Esophagus squamous epithelium (tissue), 5 donors: ENCODE results near the gene RAD54L. TPM values are rescaled to one million over a fixed set of nuclear protein-coding genes. Genes with fewer than 3 reads are reported as not detected.

Experiments used
- DNase-seq: peaks from one replicate; lab custom pipeline; 2025; lab: John Stamatoyannopoulos, UW
- H3K27ac ChIP-seq, 4 donors: fragments of 200-600 bp; sonication (generic); one replicate each; pipeline ENCODE4 v1.5.1; 2016 to 2019; ENCODE audit warnings: mild to moderate bottlenecking in 1 of 4
- H3K27me3 ChIP-seq, 4 donors: fragments of 200-600 bp; sonication (generic); 1 replicate in 3 of 4; 2 replicates in 1 of 4; pipeline versions ENCODE4 v1.5.1 to v1.6.0; 2017 to 2021; ENCODE audit warnings: antibody characterized with exemption in 1 of 4
- H3K36me3 ChIP-seq, 3 donors: fragments of 200-600 bp; sonication (generic); one replicate each; pipeline ENCODE4 v1.5.1; 2016 to 2019
- H3K4me1 ChIP-seq, 3 donors: fragments of 200-600 bp; sonication (generic); one replicate each; pipeline ENCODE4 v1.5.1; 2017 to 2019
- H3K4me3 ChIP-seq, 4 donors: fragments of 200-600 bp; sonication (generic); 1 replicate in 3 of 4; 2 replicates in 1 of 4; pipeline ENCODE4 v1.5.1; 2016 to 2019; ENCODE audit warnings: mild to moderate bottlenecking in 2 of 4, moderate library complexity in 1 of 4
- H3K9me3 ChIP-seq, 3 donors: fragments of 200-600 bp; sonication (generic); one replicate each; pipeline ENCODE4 v1.5.1; 2016 to 2019
- POLR2A ChIP-seq, 4 donors: fragments of 450-650 bp; IDR thresholded peaks; one replicate each; pipeline ENCODE4 v1.6.1; 2017; ENCODE audit warnings: antibody characterized with exemption in 4 of 4, mild to moderate bottlenecking in 4 of 4, moderate library complexity in 3 of 4
- WGBS, 2 donors: methylation state at CpG; one replicate each; pipeline ENCODE4 v1.1.5; 2018; 5-methylcytosine and 5-hydroxymethylcytosine counted together
- intact Hi-C: fragments of 100-400 bp; cut with DNase I; formaldehyde crosslinking; loops from one replicate; pipeline ENCODE4 v1.15.0; 2022
- total RNA-seq, 4 donors: library from RNA; depleted of rRNA; stranded (reverse); fragments of >200 nt; gene quantifications; one replicate each; pipeline ENCODE4 v1.1.0, GENCODE V29; 2016
- TF ChIP-seq, protein P1 (sequence below), 6 experiments: fragments of 450-650 bp in 4 of 6; fragments of 200-600 bp in 2 of 6; sonication (generic) in 2 of 6; IDR thresholded peaks; one replicate each; pipeline ENCODE4 v1.5.1; 2016 to 2019; ENCODE audit warnings: antibody characterized with exemption in 6 of 6, mild to moderate bottlenecking in 4 of 6, moderate library complexity in 4 of 6
- donor health status: DM: yes; HTN: yes; CAD: no.

The RAD54L gene
- total RNA-seq, 4 donors from 2014 or later: 1.9 to 7.8 (median 6.8) TPM

DNA sequence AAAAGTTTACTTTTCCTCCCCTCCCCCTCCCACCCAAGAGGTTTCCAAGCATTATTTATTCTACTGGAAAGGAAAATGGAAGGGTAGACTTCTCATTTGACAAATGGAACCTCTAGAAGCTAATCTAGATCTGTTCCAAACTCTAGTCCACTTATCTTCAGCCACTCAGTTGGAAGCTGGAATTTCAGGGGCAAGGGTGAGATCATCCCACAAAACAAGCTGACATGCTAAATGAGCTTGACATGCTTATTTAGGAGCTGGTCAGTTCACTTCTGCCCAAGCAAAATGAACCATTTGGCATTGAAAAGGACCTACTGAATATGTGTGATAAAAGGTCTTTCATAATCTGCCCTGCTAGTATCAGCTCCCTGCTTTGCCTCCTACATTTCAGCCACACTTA is 50.8 kb downstream of the RAD54L start:
- H3K4me3 ChIP-seq: no peak overlapping the region
- peaks cover 8 to 49% (median 27%) of the 10 kb centered on the region in 3 donors for H3K36me3 ChIP-seq
- TF ChIP-seq POLR2A (IDR thresholded peaks at IDR 0.05): no peak
- TF ChIP-seq, protein P1, sequence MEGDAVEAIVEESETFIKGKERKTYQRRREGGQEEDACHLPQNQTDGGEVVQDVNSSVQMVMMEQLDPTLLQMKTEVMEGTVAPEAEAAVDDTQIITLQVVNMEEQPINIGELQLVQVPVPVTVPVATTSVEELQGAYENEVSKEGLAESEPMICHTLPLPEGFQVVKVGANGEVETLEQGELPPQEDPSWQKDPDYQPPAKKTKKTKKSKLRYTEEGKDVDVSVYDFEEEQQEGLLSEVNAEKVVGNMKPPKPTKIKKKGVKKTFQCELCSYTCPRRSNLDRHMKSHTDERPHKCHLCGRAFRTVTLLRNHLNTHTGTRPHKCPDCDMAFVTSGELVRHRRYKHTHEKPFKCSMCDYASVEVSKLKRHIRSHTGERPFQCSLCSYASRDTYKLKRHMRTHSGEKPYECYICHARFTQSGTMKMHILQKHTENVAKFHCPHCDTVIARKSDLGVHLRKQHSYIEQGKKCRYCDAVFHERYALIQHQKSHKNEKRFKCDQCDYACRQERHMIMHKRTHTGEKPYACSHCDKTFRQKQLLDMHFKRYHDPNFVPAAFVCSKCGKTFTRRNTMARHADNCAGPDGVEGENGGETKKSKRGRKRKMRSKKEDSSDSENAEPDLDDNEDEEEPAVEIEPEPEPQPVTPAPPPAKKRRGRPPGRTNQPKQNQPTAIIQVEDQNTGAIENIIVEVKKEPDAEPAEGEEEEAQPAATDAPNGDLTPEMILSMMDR (IDR thresholded peaks at IDR 0.05): no peak
- H3K27me3 ChIP-seq: no peaks in the 10 kb centered on the region
- peak overlapping the region in 1 of 4 donors; percentile 7 for H3K27ac ChIP-seq
- intact Hi-C loops: no loop called here
- no peaks in the 10 kb centered on the region for H3K9me3 ChIP-seq
- peaks cover 4 to 32% (median 12%) of the 10 kb centered on the region in 3 donors for H3K4me1 ChIP-seq
- DNase-seq: no peak

DNA sequence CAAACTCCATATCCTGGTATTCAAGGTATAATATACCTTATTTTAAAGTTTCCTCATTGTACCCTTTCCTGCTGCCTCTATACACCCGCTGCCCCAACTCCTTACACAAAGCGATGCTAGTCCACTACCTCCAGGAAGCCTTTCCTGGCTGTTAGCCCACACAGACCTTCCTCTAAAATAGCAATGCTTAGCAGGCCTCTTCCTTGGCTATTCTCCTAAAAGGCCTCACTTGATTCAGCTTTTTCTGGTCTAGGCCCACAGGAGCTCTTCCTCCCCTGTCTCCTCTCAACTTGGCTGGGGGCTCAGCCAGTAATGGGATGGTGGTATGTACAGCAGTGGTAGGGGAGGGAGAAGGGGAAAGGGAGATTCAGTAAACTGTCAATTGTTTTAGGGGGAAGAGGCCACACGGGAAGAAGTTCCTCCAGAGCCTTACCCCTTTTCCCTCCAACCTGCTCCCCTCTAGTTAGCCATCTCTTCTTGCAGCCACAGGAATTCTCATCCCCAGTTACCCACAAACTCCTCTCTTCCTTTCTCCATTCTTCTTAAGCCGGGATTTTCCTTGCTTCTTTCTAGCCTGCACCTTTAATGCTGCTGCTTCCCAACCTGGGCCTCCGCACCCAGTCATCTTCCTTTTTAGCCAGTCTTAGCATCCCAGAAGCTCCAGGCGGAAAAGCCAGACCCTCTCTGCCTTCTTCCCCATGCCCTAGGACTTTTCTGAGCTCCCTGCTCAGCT is 53.3 kb downstream of the RAD54L start:
- intact Hi-C loops: loop anchor here (5.0 kb wide), 1 partner anchor 41 kb away; the partner anchor contains the start of gene NSUN4
- Histone ChIP-seq H3K27ac (peak overlapping the region; percentile 97 to 99 (median 98)), H3K9me3 (no peaks in the 10 kb centered on the region), H3K4me1 (peaks cover 18 to 50% (median 27%) of the 10 kb centered on the region in 3 donors), H3K4me3 (peak overlapping the region; percentile 78 to 97 (median 84)), H3K27me3 (no peaks in the 10 kb centered on the region), H3K36me3 (peaks cover 8 to 24% (median 17%) of the 10 kb centered on the region in 3 donors)
- 30 to 45% methylated on average over 6 of the region's 6 CpGs for WGBS, 2 donors
- no peak for TF ChIP-seq POLR2A (IDR thresholded peaks at IDR 0.05)
- TF ChIP-seq, protein P1 (IDR thresholded peaks at IDR 0.05): no peak
- DNase-seq: no peak

DNA sequence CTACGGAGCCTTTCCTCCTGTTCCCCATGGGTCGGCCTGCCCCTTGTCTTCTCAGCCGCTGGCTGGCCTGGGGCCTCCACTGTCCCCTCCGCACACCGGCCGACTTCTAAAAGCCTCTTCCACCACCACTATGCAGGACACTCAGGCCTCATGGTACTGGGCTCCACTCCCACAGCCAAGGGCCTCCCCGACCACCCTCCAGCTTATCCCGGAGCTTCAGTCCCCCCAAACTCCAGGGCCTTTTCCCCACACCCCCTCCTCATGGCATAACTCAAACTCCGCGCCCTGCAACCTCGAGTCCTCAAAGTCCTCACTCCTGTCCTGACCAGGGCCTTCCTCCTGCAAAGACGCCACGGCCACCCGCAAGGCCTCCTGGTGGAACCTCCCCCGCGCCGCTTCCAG is 53.8 kb downstream of the RAD54L start:
- H3K9me3 ChIP-seq: no peaks in the 10 kb centered on the region
- intact Hi-C loops: loop anchor here (5.0 kb wide), 1 partner anchor 41 kb away; the partner anchor contains the start of gene NSUN4
- peak overlapping the region; percentile 97 to 99 (median 98) for H3K27ac ChIP-seq
- H3K4me1 ChIP-seq: peaks cover 18 to 56% (median 33%) of the 10 kb centered on the region in 3 donors
- no peak for DNase-seq
- 2 to 12% methylated on average over 7 to 11 of the region's 17 CpGs for WGBS, 2 donors
- H3K36me3 ChIP-seq: peaks cover 8 to 20% (median 12%) of the 10 kb centered on the region in 3 donors
- peak overlapping the region; percentile 78 to 97 (median 84) for H3K4me3 ChIP-seq
- no peaks in the 10 kb centered on the region for H3K27me3 ChIP-seq
- TF ChIP-seq POLR2A (IDR thresholded peaks at IDR 0.05): no peak
- TF ChIP-seq, protein P1 (IDR thresholded peaks at IDR 0.05): no peak

DNA sequence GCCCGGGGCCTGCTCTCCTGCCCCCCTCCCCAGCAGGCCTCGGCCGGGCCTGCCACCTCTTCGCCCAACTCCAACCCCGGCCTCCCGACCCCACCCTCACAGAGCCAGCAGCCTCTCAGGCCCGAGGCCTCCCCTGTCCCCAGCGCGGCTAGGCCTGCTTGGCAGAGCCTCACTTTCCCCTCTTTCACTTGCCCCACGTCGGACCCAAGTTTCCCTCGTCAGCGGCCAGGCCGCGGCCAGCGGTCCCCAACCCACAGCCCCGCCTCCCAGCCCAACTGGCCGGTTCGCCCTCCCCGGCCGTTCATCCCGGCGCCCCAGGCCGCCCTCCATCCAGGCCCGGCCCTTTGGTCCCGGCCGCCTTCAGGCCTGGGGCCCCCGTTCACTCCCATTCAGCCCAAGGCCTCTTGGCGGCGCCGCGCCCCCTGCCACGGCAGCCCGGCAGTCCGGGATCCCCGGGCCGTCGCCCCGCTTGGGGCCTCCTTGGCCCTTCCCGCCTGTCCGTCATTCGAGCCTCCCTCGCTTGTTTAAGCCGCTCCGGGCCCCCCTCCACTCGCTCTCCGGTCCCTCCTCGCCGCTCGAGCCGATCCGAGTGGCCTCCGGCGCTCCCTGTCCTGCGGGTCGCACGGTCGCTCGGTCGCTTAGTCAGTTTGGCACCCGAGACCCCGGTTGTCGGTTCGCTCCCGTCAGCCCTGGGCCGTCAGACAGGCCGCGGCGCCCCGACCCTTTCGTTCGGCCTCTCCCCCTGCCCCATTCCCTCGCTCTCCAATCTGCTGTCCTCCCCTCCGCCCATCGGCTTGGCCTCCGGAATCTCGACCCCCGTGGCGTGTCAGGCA is 54.5 kb downstream of the RAD54L start:
- no peak for DNase-seq
- H3K4me1 ChIP-seq: peaks cover 21 to 62% (median 39%) of the 10 kb centered on the region in 3 donors
- intact Hi-C loops: loop anchor here (5.0 kb wide), 1 partner anchor 40 kb away; the partner anchor contains the start of gene NSUN4
- TF ChIP-seq POLR2A (IDR thresholded peaks at IDR 0.05): peak in 1 of 4 donors; percentile 22
- TF ChIP-seq, protein P1 (IDR thresholded peaks at IDR 0.05): peak in 5 of 6 experiments; percentile 10 to 22 (median 17)
- H3K4me3 ChIP-seq: peak overlapping the region; percentile 78 to 97 (median 84)
- H3K36me3 ChIP-seq: peaks cover 6 to 20% (median 8%) of the 10 kb centered on the region in 3 donors
- 0% methylated on average over 27 to 31 of the region's 79 CpGs for WGBS, 2 donors
- H3K9me3 ChIP-seq: no peaks in the 10 kb centered on the region
- H3K27me3 ChIP-seq: no peaks in the 10 kb centered on the region
- H3K27ac ChIP-seq: peak overlapping the region; percentile 97 to 99 (median 98)
